ENCODE data around the gene UBE2B. TPM values are rescaled to one million over a fixed set of nuclear protein-coding genes. Genes with fewer than 3 reads are reported as not detected.

UBE2B gene
- 46.7 and 51.5 TPM in 2 replicates for total RNA-seq

DNA sequence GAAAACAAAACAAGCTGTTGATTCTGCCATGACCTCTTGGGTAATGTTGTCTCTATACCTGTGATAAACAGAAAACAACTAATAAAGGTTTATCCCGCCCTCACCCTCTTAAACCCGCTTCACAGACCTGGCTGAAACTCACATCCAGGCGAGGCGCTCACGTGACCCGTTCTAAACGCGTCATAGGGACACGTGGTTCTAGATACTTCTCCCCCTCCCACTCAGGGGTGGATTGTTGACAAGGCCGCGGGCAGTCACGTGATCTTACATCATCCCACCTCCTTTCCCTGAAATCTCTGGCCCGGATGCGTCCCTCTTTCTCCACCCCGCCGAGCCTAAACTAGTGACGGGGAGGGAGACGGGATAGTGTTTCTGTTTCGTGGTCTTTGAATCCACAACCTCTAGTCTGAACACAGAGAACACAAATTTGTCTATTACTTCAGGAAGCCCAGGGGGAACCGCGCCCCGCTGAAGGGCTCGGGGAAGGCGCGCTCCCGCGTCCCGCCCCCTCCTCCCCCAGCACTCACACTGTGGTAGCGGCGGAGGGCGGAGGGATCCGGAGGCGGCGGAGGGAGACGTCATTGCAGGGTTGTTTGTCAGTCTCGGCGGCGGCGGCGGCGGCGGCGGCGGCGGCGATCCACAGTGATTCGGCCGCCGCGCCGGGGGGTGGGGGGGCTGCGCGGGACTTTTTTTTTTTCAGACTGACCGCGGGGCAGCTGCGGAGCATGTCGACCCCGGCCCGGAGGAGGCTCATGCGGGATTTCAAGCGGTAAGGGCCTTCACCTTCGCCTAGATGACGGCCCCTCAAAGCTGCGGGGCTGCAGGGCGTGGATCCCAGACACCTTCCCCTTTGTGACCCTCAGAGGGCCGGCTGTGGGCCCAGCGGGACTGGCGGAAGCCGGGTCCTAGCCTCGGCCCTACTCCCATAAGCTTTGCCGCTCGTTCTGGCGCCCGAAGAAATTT, at the start of gene UBE2B:
Gene UBE2B, plus strand, starts transcription at position 699 of the 963 bp plus-strand sequence. Its CDS starts 27 bp downstream, at position 726.

GRCh38 chr5:134411546-134412266, 40.3 kb downstream of the UBE2B start, which contains the start of gene CDKN2AIPNL:
Gene CDKN2AIPNL (minus strand): TSS chr5:134411881. CDS start chr5:134411854, 27 bp downstream.

Other genes starting within 250 kb of the UBE2B start
- 260 and 355 TPM in 2 replicates for gene SKP1, start 194.6 kb upstream of the UBE2B start, total RNA-seq
- 95.1 and 111 TPM in 2 replicates for gene PPP2CA, start 145.5 kb upstream of the UBE2B start, total RNA-seq
- 1.7 and 3.2 TPM in 2 replicates for gene CDKL3, start 4.4 kb upstream of the UBE2B start, total RNA-seq
- 22.0 and 25.9 TPM in 2 replicates for gene CDKN2AIPNL, start 40.3 kb downstream of the UBE2B start, total RNA-seq
- 25.3 and 27.0 TPM in 2 replicates for gene JADE2, start 154.1 kb downstream of the UBE2B start, total RNA-seq

Measured in articular chondrocyte of knee joint (primary cell).